ENCODE results near the gene PPFIBP2. TPM values are rescaled to one million over a fixed set of nuclear protein-coding genes. Genes with fewer than 3 reads are reported as not detected.

Gene PPFIBP2
- total and polyA plus RNA-seq, 2 of the 13 experiments (the other 11 are each of a cell fraction or from before 2014, with no cell fraction given): 15.0 to 52.5 TPM

- TF ChIP-seq AGO2 (optimal IDR thresholded peaks at IDR 0.05; ENCODE audit: low read depth, low read length): no peak
- TF ChIP-seq ZNF772 (CRISPR knock-in tag; IDR thresholded peaks at IDR 0.05): no peak
- peak; percentile 33; the same call in 1 of the 2 replicates for TF ChIP-seq RARA (CRISPR knock-in tag; IDR thresholded peaks at IDR 0.05)
- TF ChIP-seq ATF1 (CRISPR knock-in tag; IDR thresholded peaks at IDR 0.05): peak; percentile 36; the same call in 1 of the 2 replicates
- no peak for TF ChIP-seq ZNF75D (CRISPR knock-in tag; IDR thresholded peaks at IDR 0.05; ENCODE audit: borderline replicate concordance)
- TF ChIP-seq ZNF343 (CRISPR knock-in tag; IDR thresholded peaks at IDR 0.05): no peak
- no peak for TF ChIP-seq PHF20 (CRISPR knock-in tag; IDR thresholded peaks at IDR 0.05)
- no peak for TF ChIP-seq ZNF749 (CRISPR knock-in tag; IDR thresholded peaks at IDR 0.05; ENCODE audit: borderline replicate concordance)
- no peak for TF ChIP-seq SYNCRIP (IDR thresholded peaks at IDR 0.05; ENCODE audit: insufficient read depth, low read depth, low read length)
- TF ChIP-seq ZBTB26 (CRISPR knock-in tag; IDR thresholded peaks at IDR 0.05; ENCODE audit: borderline replicate concordance): no peak
- no peak for TF ChIP-seq ZNF776 (CRISPR knock-in tag; IDR thresholded peaks at IDR 0.05)
- no peak for TF ChIP-seq SALL1 (CRISPR knock-in tag; IDR thresholded peaks at IDR 0.05)
- TF ChIP-seq ZMYM2 (CRISPR knock-in tag; IDR thresholded peaks at IDR 0.05): no peak
- no peak for TF ChIP-seq CSRNP2 (CRISPR knock-in tag; conservative IDR thresholded peaks at IDR 0.05; ENCODE audit: low read depth)
- TF ChIP-seq LBX2 (CRISPR knock-in tag; IDR thresholded peaks at IDR 0.05; ENCODE audit: borderline replicate concordance): no peak
- no peak for TF ChIP-seq ZNF674 (CRISPR knock-in tag; IDR thresholded peaks at IDR 0.05; ENCODE audit: low read depth)
- 0 out of 2 replicates have a peak, but pooled peaks have one; percentile 28 for TF ChIP-seq HMG20A (CRISPR knock-in tag; IDR thresholded peaks at IDR 0.05; ENCODE audit: borderline replicate concordance)
- TF ChIP-seq NCOR1 (IDR thresholded peaks at IDR 0.05; ENCODE audit: borderline replicate concordance, low read length): no peak
- TF ChIP-seq TFE3 (CRISPR knock-in tag; IDR thresholded peaks at IDR 0.05): peak; percentile 40; the same call in 1 of the 2 replicates
- TF ChIP-seq MBD4 (IDR thresholded peaks at IDR 0.05; ENCODE audit: borderline replicate concordance, low read length): no peak
- TF ChIP-seq KAT8 (CRISPR knock-in tag; IDR thresholded peaks at IDR 0.05): no peak
- no peak for TF ChIP-seq ZNF672 (CRISPR knock-in tag; IDR thresholded peaks at IDR 0.05)
- no peak for TF ChIP-seq WIZ (CRISPR knock-in tag; IDR thresholded peaks at IDR 0.05)
- TF ChIP-seq ZNF496 (CRISPR knock-in tag; IDR thresholded peaks at IDR 0.05; ENCODE audit: insufficient replicate concordance): no peak
- no peak for TF ChIP-seq ZNF34 (CRISPR knock-in tag; IDR thresholded peaks at IDR 0.05; ENCODE audit: borderline replicate concordance)
- TF ChIP-seq ZNF703 (CRISPR knock-in tag; IDR thresholded peaks at IDR 0.05; ENCODE audit: borderline replicate concordance): no peak
- no peak for TF ChIP-seq ZNF253 (CRISPR knock-in tag; IDR thresholded peaks at IDR 0.05; ENCODE audit: borderline replicate concordance)
- no peak for TF ChIP-seq HDAC2 (CRISPR knock-in tag; IDR thresholded peaks at IDR 0.05)
Observed at GRCh38 chr11:7612661-7613393, 99.0 kb downstream of the PPFIBP2 start (continued).
